GM19238 (cell line): ENCODE data around the gene C22orf42.
"Not testable (repeated sequence)": the region's sequence is repeated elsewhere in the genome, so short reads cannot be mapped to it uniquely, and the experiment has no call there.

Experiments used
- DNase-seq: peaks from one replicate; pipeline ENCODE4 v3.0.0; 2011; ENCODE audit warnings: low spot score; ENCODE audit not compliant: insufficient read length

C22orf42 gene, protein sequence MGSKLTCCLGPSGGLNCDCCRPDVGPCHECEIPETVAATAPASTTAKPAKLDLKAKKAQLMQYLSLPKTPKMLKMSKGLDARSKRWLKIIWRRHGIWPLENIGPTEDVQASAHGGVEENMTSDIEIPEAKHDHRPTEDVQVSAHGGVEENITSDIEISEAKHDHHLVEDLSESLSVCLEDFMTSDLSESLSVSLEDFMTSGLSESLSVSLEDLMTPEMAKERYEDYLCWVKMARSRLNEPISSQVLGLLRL

DNA sequence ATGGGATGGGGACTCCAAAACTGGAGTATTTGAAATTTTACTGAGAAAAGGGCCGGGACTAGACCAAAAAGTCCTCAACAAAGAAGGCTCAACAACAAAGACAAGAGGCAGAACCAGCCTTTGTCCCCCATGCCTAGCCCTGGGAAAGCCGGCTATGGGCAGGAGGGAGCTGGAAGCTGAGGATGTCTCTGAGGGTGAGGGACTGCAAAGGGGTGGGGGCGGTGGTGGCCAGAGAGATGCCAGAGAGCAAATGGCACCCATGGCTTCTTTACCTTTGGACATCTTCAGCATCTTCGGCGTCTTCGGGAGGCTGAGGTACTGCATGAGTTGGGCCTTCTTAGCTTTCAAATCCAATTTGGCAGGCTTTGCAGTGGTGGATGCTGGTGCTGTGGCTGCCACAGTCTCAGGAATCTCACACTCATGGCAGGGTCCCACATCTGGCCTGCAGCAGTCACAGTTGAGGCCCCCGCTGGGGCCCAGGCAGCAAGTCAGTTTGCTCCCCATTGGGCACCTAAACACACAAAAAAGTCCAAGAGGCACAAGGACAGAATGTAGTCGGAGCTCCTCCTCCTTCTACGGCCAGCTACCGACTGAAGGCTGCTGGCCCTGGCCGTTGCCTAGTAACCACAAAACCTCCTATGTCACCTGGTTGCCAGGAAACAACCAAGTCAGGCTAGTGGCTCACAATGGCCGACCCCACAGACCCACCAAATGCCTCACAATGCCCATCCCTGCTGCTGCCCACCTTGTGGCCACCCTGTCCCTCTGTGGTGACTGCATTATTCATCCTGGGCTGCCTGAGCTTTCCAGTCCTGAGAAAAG, at the start of gene C22orf42:
Gene C22orf42, minus strand, starts transcription at position 592 of the 822 bp plus-strand sequence. Its CDS starts 88 bp downstream, at position 504.
- DNase-seq: no peak

- no peak for DNase-seq
These were observed 49.6 kb upstream of the C22orf42 start for GRCh38 chr22:32208681-32209080.

- DNase-seq: no peak
These were observed 48.9 kb upstream of the C22orf42 start for GRCh38 chr22:32207971-32208480.

DNA sequence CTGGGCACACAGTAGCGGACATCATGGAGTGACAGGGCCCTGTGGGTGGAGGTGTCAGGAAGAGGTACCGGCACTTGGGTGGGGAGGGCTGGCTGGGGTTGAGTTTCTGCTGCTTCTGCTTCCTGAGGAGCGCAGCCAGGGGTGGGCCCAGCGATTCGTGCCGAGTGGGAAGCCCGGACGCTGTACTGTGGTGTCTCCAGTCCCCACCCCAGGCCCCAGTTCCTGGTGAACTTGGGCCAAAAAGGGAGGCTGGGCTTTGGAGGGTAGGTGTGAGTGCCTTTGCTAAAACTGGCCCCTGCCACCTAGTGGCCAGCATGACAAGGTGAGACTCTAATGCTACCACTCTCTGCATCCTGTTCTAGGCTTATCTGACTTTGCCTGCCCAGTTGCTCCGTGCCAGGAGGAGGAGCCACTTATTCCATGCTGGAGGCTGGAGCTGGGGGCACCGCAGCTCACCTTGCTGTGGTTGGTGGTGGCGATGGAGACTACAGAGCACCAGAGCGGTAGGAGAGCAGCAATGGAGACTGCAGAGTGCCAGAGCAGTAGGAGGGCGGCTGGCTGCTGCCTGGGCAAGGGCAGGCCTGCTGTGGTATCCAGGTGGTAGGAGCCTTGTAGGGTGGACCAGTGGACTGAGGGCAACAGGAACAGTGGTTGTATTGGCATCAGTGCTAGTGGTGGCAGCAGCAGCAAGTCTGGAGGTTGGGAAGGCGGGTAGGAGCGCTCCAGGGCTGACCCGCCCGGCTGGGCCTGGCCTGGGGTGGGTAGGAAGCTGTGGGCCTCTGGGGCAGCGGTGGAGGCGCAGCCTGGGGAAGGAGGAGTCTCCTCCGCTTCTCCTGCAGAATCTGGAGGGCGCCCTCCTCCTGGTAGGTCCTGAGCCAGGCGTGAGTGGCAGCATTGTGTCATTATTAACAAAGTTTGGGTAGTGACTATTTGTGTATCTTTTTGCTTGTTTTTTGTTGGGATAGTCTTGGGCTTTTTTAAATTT, 48.0 kb upstream of the C22orf42 start:
- no peak for DNase-seq

DNA sequence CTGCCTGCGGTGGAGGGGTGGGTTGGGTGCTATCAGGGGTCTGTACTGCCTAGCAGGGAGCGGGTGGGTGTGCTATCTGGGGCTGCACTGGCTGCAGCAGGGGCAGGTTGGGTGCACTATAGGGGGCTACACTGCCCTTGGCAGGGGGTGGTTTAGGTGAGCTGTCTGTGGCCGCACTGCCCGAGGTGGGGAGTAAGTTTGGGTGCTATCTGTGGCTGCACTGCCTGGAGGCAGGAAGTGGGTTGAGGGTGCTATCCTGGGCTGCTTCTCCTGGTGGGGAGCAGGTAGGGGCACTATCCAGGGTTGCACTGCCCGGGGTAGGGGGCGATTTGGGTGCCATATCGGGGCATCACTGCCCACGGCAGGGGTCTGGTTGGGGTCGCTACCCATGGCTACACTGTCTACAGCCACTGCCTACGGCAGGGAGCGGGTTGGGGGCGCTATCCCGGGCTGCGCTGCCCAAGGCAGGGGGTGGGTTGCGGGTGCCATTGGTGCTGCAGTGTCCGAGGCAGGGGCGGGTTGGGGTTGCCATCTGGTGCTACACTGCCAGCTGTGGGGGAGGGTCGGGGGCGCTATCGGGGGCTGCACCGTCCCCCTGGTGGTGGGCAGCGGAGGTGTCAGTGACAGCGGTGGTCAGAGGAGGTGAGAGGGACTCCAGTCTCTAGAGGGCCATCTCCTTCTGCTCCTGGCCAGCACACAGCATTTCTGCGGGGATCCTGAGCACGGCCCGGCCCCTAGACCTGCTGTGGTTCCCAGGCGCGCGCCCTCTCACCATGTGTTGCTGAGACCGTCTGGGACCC, 47.1 kb upstream of the C22orf42 start:
- no peak for DNase-seq

- DNase-seq: no peak
These were observed 46.0 kb upstream of the C22orf42 start, which contains the start of gene RFPL2 for GRCh38 chr22:32204856-32205722. Gene RFPL2 (minus strand): TSS chr22:32205073. CDS start chr22:32202451, 2,622 bp downstream.

GRCh38 chr22:32204040-32204855, 45.1 kb upstream of the C22orf42 start:
- no peak for DNase-seq

DNA sequence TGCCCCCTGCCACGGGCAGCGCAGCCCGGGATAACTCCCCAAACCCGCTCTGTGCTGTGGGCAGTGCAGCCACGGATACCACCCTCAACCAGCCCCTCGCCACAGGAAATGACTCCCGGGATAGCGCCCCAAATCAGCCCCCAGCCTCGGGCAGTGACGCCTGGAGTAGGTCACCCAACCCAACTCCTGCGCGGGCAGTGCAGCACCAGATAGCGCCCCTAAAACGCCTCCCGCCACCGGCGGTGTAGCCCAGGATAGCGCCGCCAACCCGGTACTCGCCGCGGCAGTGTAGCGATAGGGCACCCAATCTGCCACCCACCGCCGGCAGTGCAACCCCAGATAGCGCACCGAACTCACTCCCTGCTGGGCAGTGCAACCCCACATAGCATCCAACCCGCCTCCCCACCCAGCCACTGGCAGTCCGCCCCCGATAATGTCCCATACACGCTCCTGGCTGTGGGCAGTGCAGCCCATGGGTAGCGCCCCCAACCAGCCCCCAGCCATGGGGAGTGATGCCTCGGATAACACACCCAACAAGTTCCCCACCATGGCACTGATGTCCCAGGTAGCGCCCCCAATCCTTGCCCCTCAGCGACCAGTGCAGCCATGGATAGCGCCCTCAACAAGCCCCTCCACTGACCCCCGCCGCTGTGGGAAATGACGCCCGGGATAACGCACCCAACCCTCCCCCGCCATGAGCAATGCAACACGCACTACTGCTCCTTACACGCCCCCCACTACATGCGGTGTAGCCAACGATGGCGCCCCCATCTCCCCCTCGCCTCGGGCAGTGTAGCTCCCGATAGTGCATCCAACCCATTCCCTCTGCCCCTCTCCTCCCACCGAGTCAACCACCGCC, 44.3 kb upstream of the C22orf42 start:
- DNase-seq: no peak

DNA sequence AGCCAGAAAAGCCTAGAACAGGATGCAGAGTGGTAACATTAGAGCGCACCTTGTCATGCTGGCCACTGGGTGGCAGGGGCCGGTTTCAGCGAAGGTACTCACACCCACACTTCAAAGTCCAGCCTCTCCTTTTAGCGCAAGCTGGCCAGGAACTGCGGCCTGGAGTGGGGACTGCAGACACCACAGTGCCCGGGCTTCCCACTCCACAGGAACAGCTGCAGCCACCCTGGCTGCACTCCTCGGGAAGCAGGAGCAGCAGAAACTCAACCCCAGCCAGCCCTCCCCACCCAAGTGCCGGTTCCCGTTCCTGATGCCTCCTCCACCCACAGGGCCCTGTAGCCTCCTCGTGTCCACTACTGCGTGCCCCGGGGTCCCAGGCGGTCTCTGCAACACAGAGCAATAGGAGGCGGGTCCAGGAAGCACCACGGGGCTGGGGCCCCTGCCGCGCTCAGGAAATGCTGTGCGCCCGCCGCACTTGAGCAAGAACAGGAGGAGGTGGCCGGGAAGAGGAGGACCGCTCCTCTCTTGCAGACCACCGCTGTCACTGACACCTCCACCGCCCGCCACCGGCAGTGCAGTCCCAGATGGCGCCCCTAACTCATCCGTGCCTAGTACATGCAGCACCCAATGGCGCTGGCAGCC, 43.6 kb upstream of the C22orf42 start:
- no peak for DNase-seq

DNA sequence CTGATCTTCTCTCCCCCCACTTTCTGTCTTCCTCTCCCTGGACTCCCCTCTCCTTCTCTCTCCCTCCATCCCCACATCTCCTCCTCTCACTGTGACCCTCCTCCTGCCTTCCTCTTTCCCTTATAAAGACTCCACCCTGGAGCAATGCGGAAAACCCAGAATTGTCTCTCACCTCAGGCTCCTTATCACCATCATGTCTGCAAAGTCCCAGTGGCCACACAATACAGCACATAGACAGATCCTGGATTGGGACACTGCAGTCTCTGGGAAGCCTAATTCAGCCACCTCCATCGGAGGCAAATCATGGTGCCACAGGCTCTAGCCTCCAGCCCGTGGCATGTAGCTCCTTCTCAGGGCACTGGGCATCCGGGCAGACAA, 43.0 kb upstream of the C22orf42 start:
- DNase-seq: no peak

- no peak for DNase-seq
These were observed 41.6 kb upstream of the C22orf42 start for GRCh38 chr22:32200752-32201151.

DNA sequence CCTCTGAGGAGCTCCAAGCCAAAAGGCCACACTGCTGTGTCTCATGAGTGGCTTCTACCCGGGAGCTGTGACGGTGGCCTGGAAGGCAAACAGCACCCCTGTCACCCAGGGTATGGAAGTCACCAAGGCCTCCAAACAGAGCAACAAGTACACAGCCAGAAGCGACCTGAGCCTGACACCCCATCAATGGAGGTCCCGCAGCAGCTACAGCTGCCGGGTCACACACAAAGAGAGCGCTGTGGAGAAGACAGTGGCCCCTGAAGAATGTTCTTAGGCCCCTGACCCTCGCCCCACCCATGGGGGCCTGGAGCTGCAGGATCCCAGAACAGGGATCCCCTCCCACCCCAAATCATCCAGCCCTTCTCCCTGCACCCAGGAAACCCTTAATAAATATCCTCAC, 40.9 kb upstream of the C22orf42 start:
- DNase-seq: no peak

DNA sequence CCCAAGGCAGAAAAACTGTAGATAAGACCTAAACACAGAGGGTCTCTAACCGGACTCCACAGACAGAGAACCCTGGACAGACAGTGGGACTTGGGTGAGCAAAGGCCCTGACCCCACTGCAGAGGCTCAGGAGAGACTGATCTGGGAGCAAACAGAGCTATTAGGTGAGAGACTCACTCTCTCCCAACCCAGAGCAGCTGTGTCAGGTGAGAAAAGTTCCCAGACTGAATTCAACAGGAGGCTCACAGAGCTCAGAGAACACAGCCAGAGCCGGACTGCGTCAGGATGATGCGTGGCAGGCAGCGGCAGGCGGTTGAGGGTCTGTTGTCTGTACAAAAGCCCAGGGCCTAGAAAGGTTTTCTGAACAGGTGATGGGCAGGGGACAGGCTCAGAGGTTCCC, 40.2 kb upstream of the C22orf42 start:
- no peak for DNase-seq

- not testable (repeated sequence) for DNase-seq
These were observed 38.6 kb upstream of the C22orf42 start for GRCh38 chr22:32197553-32198226.

GRCh38 chr22:32195900-32196299, 36.8 kb upstream of the C22orf42 start:
- DNase-seq: not testable (repeated sequence)

- DNase-seq: not testable (repeated sequence)
These were observed 34.2 kb upstream of the C22orf42 start for GRCh38 chr22:32193346-32193745.

- DNase-seq: not testable (repeated sequence)
These were observed 31.9 kb upstream of the C22orf42 start for GRCh38 chr22:32191021-32191420.
